Gastroesophageal sphincter (tissue), 4 donors: ENCODE results near the gene GRHL3. TPM values are rescaled to one million over a fixed set of nuclear protein-coding genes. Genes with fewer than 3 reads are reported as not detected.

Experiments
- ATAC-seq: fragments of 150-250 bp; one replicate; pipeline ENCODE4 v1.9.1; 2016; ENCODE audit warnings: mild to moderate bottlenecking, moderate library complexity
- H3K27ac ChIP-seq, 4 donors: fragments of 200-600 bp; sonication (generic) in 3 of 4; 1 replicate in 3 of 4; 2 replicates in 1 of 4; pipeline ENCODE4 v1.5.1; 2016 to 2019
- H3K27me3 ChIP-seq: fragments of 200-600 bp; sonication (generic); one replicate; pipeline ENCODE4 v1.5.1; 2019
- H3K36me3 ChIP-seq, 2 donors: fragments of 200-600 bp; sonication (generic); one replicate each; pipeline ENCODE4 v1.5.1; 2019; ENCODE audit warnings: control low read depth in 1 of 2
- H3K4me1 ChIP-seq, 3 donors: fragments of 200-600 bp; sonication (generic); 1 replicate in 2 of 3; 2 replicates in 1 of 3; pipeline ENCODE4 v1.5.1; 2016 to 2019; ENCODE audit warnings: control low read depth in 2 of 3
- H3K4me3 ChIP-seq, 2 donors: fragments of 200-600 bp; sonication (generic); one replicate each; pipeline ENCODE4 v1.5.1; 2019; ENCODE audit warnings: mild to moderate bottlenecking in 1 of 2, moderate library complexity in 1 of 2
- H3K9me3 ChIP-seq, 3 donors: fragments of 200-600 bp; sonication (generic); one replicate each; pipeline ENCODE4 v1.5.1; 2017 to 2019; ENCODE audit warnings: control low read depth in 2 of 3
- CTCF ChIP-seq, 4 experiments: fragments of 200-600 bp in 2 of 4; fragments of 450-650 bp in 2 of 4; sonication (generic) in 1 of 4; IDR thresholded peaks; one replicate each; pipeline ENCODE4 v1.5.1; 2017 to 2019; ENCODE audit warnings: antibody characterized with exemption in 4 of 4, mild to moderate bottlenecking in 2 of 4, moderate library complexity in 2 of 4
- EP300 ChIP-seq: sonication (generic); formaldehyde crosslinking; IDR thresholded peaks from one replicate; pipeline ENCODE4 v1.6.1; 2017; ENCODE audit warnings: antibody characterized with exemption, mild to moderate bottlenecking
- POLR2A ChIP-seq, 2 donors: fragments of 450-650 bp; IDR thresholded peaks; one replicate each; pipeline ENCODE4 v1.6.1; 2017; ENCODE audit warnings: antibody characterized with exemption in 2 of 2, mild to moderate bottlenecking in 2 of 2, moderate library complexity in 1 of 2
- POLR2AphosphoS5 ChIP-seq: sonication (generic); formaldehyde crosslinking; IDR thresholded peaks from one replicate; pipeline ENCODE4 v1.6.1; 2017; ENCODE audit warnings: antibody characterized with exemption
- WGBS, 2 donors: methylation state at CpG; one replicate each; pipeline ENCODE4 v1.1.5; 2018; ENCODE audit warnings: low coverage in 1 of 2; 5-methylcytosine and 5-hydroxymethylcytosine counted together
- total RNA-seq, 4 donors: library from RNA; depleted of rRNA; stranded (reverse); fragments of >200 nt; gene quantifications; one replicate each; pipeline ENCODE4 v1.1.0, GENCODE V29; 2016

Gene GRHL3
- total RNA-seq, 4 donors from 2014 or later: 0.13 to 4.9 (median 0.31) TPM; not detected in 1

GRCh38 chr1:24329797-24330543 lies 10.8 kb downstream of the GRHL3 start:
- no peaks in the 10 kb centered on the region for H3K27me3 ChIP-seq
- H3K4me3 ChIP-seq: no peak overlapping the region
- WGBS, 2 donors: 82 to 84% methylated on average over 2 of the region's 2 CpGs
- H3K9me3 ChIP-seq: no peaks in the 10 kb centered on the region
- H3K4me1 ChIP-seq: no peaks in the 10 kb centered on the region
- H3K36me3 ChIP-seq: no peaks in the 10 kb centered on the region
- H3K27ac ChIP-seq: no peak overlapping the region
- TF ChIP-seq POLR2AphosphoS5: no peak
- no peak for TF ChIP-seq CTCF (IDR thresholded peaks at IDR 0.05)
- no peak for TF ChIP-seq POLR2A (IDR thresholded peaks at IDR 0.05)
- TF ChIP-seq EP300: no peak
- no peak for ATAC-seq

- ATAC-seq: no peak
- Histone ChIP-seq H3K36me3 (no peaks in the 10 kb centered on the region), H3K27ac (no peak overlapping the region), H3K27me3 (no peaks in the 10 kb centered on the region), H3K9me3 (no peaks in the 10 kb centered on the region), H3K4me1 (no peaks in the 10 kb centered on the region), H3K4me3 (no peak overlapping the region)
- TF ChIP-seq POLR2A (IDR thresholded peaks at IDR 0.05) (no peak), CTCF (IDR thresholded peaks at IDR 0.05) (no peak), EP300 (no peak), POLR2AphosphoS5 (no peak)
- 83 to 87% methylated on average over 2 to 7 of the region's 7 CpGs for WGBS, 2 donors
Observed at GRCh38 chr1:24331961-24332673, 13.0 kb downstream of the GRHL3 start.

GRCh38 chr1:24336075-24336474 lies 16.9 kb downstream of the GRHL3 start:
- Histone ChIP-seq H3K4me1 (no peaks in the 10 kb centered on the region), H3K4me3 (no peak overlapping the region), H3K9me3 (no peaks in the 10 kb centered on the region), H3K27me3 (no peaks in the 10 kb centered on the region), H3K27ac (no peak overlapping the region), H3K36me3 (no peaks in the 10 kb centered on the region)
- TF ChIP-seq POLR2AphosphoS5: no peak
- no peak for TF ChIP-seq EP300
- no peak for TF ChIP-seq CTCF (IDR thresholded peaks at IDR 0.05)
- no peak for TF ChIP-seq POLR2A (IDR thresholded peaks at IDR 0.05)
- 40 to 68% methylated on average over 4 to 5 of the region's 5 CpGs for WGBS, 2 donors
- ATAC-seq: no peak

GRCh38 chr1:24337455-24337854 lies 18.3 kb downstream of the GRHL3 start:
- H3K9me3 ChIP-seq: no peaks in the 10 kb centered on the region
- H3K27ac ChIP-seq: no peak overlapping the region
- no peaks in the 10 kb centered on the region for H3K4me1 ChIP-seq
- H3K4me3 ChIP-seq: no peak overlapping the region
- WGBS, 2 donors: no CpG with 5 or more reads among the region's 4 CpGs
- no peak for TF ChIP-seq POLR2AphosphoS5
- TF ChIP-seq CTCF (IDR thresholded peaks at IDR 0.05): no peak
- no peak for TF ChIP-seq POLR2A (IDR thresholded peaks at IDR 0.05)
- TF ChIP-seq EP300: no peak
- no peaks in the 10 kb centered on the region for H3K36me3 ChIP-seq
- ATAC-seq: no peak
- no peaks in the 10 kb centered on the region for H3K27me3 ChIP-seq

GRCh38 chr1:24338447-24338846 lies 19.3 kb downstream of the GRHL3 start:
- no peak for ATAC-seq
- H3K9me3 ChIP-seq: no peaks in the 10 kb centered on the region
- H3K4me3 ChIP-seq: no peak overlapping the region
- no peaks in the 10 kb centered on the region for H3K36me3 ChIP-seq
- no peak overlapping the region for H3K27ac ChIP-seq
- no peaks in the 10 kb centered on the region for H3K4me1 ChIP-seq
- no CpG with 5 or more reads among the region's 5 CpGs for WGBS, 2 donors
- no peaks in the 10 kb centered on the region for H3K27me3 ChIP-seq
- TF ChIP-seq POLR2A (IDR thresholded peaks at IDR 0.05) (no peak), EP300 (no peak), POLR2AphosphoS5 (no peak), CTCF (IDR thresholded peaks at IDR 0.05) (no peak)
